HUES48 (cell line): ENCODE results near the gene ACTL8.

Experiments used
- H3K27ac ChIP-seq: one replicate; pipeline ENCODE4 v1.7.0; 2013; ENCODE audit warnings: low read depth, low read length, inconsistent platforms
- H3K27me3 ChIP-seq: 2 replicates; pipeline ENCODE4 v1.6.1; 2013; ENCODE audit warnings: mild to moderate bottlenecking, low read length; ENCODE audit not compliant: control insufficient read depth, insufficient read depth
- H3K36me3 ChIP-seq: 2 replicates; pipeline ENCODE4 v1.6.1; 2013; ENCODE audit warnings: low read length; ENCODE audit not compliant: control insufficient read depth, insufficient read depth
- H3K4me1 ChIP-seq: 2 replicates; pipeline ENCODE4 v1.6.1; 2013; ENCODE audit warnings: mild to moderate bottlenecking, low read length; ENCODE audit not compliant: control insufficient read depth, insufficient read depth
- H3K4me3 ChIP-seq: 2 replicates; pipeline ENCODE4 v1.5.1; 2013; ENCODE audit warnings: mild to moderate bottlenecking, low read depth, low read length
- H3K9ac ChIP-seq: 2 replicates; pipeline ENCODE4 v1.6.1; 2013; ENCODE audit warnings: mild to moderate bottlenecking, low read depth, low read length, moderate library complexity
- H3K9me3 ChIP-seq: 2 replicates; pipeline ENCODE4 v1.6.1; 2013; ENCODE audit warnings: low read length; ENCODE audit not compliant: control insufficient read depth, insufficient read depth

Gene ACTL8

GRCh38 chr1:17829579-17829978, 74.4 kb downstream of the ACTL8 start:
- Histone ChIP-seq H3K4me3 (no peak overlapping the region), H3K4me1 (no peaks in the 10 kb centered on the region), H3K9me3 (no peaks in the 10 kb centered on the region), H3K27ac (no peak overlapping the region), H3K9ac (no peak overlapping the region), H3K36me3 (no peaks in the 10 kb centered on the region), H3K27me3 (no peaks in the 10 kb centered on the region)

- H3K36me3 ChIP-seq: no peaks in the 10 kb centered on the region
- no peaks in the 10 kb centered on the region for H3K4me1 ChIP-seq
- H3K4me3 ChIP-seq: no peak overlapping the region
- H3K9ac ChIP-seq: no peak overlapping the region
- no peaks in the 10 kb centered on the region for H3K9me3 ChIP-seq
- H3K27me3 ChIP-seq: no peaks in the 10 kb centered on the region
- no peak overlapping the region for H3K27ac ChIP-seq
Observed at GRCh38 chr1:17831597-17831996, 76.5 kb downstream of the ACTL8 start.

GRCh38 chr1:17833661-17834501, 78.7 kb downstream of the ACTL8 start:
- H3K36me3 ChIP-seq: no peaks in the 10 kb centered on the region
- no peaks in the 10 kb centered on the region for H3K27me3 ChIP-seq
- no peak overlapping the region for H3K9ac ChIP-seq
- no peaks in the 10 kb centered on the region for H3K9me3 ChIP-seq
- no peak overlapping the region for H3K27ac ChIP-seq
- no peaks in the 10 kb centered on the region for H3K4me1 ChIP-seq
- H3K4me3 ChIP-seq: no peak overlapping the region

GRCh38 chr1:17834561-17835100, 79.5 kb downstream of the ACTL8 start:
- no peaks in the 10 kb centered on the region for H3K27me3 ChIP-seq
- H3K9ac ChIP-seq: no peak overlapping the region
- no peak overlapping the region for H3K27ac ChIP-seq
- no peaks in the 10 kb centered on the region for H3K9me3 ChIP-seq
- H3K36me3 ChIP-seq: no peaks in the 10 kb centered on the region
- H3K4me3 ChIP-seq: no peak overlapping the region
- no peaks in the 10 kb centered on the region for H3K4me1 ChIP-seq

GRCh38 chr1:17837233-17838030, 82.3 kb downstream of the ACTL8 start:
- Histone ChIP-seq H3K36me3 (no peaks in the 10 kb centered on the region), H3K27ac (no peak overlapping the region), H3K9me3 (no peaks in the 10 kb centered on the region), H3K9ac (no peak overlapping the region), H3K4me1 (no peaks in the 10 kb centered on the region), H3K4me3 (no peak overlapping the region), H3K27me3 (no peaks in the 10 kb centered on the region)

GRCh38 chr1:17839641-17840196, 84.6 kb downstream of the ACTL8 start:
- Histone ChIP-seq H3K27ac (no peak overlapping the region), H3K27me3 (no peaks in the 10 kb centered on the region), H3K4me1 (no peaks in the 10 kb centered on the region), H3K9ac (no peak overlapping the region), H3K9me3 (no peaks in the 10 kb centered on the region), H3K36me3 (no peaks in the 10 kb centered on the region), H3K4me3 (no peak overlapping the region)

- H3K27ac ChIP-seq: no peak overlapping the region
- no peaks in the 10 kb centered on the region for H3K27me3 ChIP-seq
Observed at GRCh38 chr1:17841944-17842343, 86.8 kb downstream of the ACTL8 start.

GRCh38 chr1:17842686-17843085, 87.6 kb downstream of the ACTL8 start:
- Histone ChIP-seq H3K4me1 (no peaks in the 10 kb centered on the region), H3K36me3 (no peaks in the 10 kb centered on the region), H3K27ac (no peak overlapping the region), H3K9me3 (no peaks in the 10 kb centered on the region), H3K27me3 (no peaks in the 10 kb centered on the region), H3K4me3 (no peak overlapping the region), H3K9ac (no peak overlapping the region)

More at GRCh38 chr1:17841944-17842343, 86.8 kb downstream of the ACTL8 start:
- no peaks in the 10 kb centered on the region for H3K9me3 ChIP-seq
- no peak overlapping the region for H3K4me3 ChIP-seq
- H3K36me3 ChIP-seq: no peaks in the 10 kb centered on the region
- H3K4me1 ChIP-seq: no peaks in the 10 kb centered on the region
- H3K9ac ChIP-seq: no peak overlapping the region

- H3K36me3 ChIP-seq: no peaks in the 10 kb centered on the region
- H3K27me3 ChIP-seq: no peaks in the 10 kb centered on the region
- H3K4me1 ChIP-seq: no peaks in the 10 kb centered on the region
- H3K9ac ChIP-seq: no peak overlapping the region
- no peak overlapping the region for H3K4me3 ChIP-seq
- H3K27ac ChIP-seq: no peak overlapping the region
- H3K9me3 ChIP-seq: no peaks in the 10 kb centered on the region
Observed at GRCh38 chr1:17844185-17844826, 89.2 kb downstream of the ACTL8 start.

GRCh38 chr1:17845583-17845982, 90.5 kb downstream of the ACTL8 start:
- H3K36me3 ChIP-seq: no peaks in the 10 kb centered on the region
- H3K27me3 ChIP-seq: no peaks in the 10 kb centered on the region
- no peaks in the 10 kb centered on the region for H3K9me3 ChIP-seq
- no peak overlapping the region for H3K27ac ChIP-seq
- H3K9ac ChIP-seq: no peak overlapping the region
- no peaks in the 10 kb centered on the region for H3K4me1 ChIP-seq
- H3K4me3 ChIP-seq: no peak overlapping the region
